ENCODE results near the gene APOBEC3B. TPM values are rescaled to one million over a fixed set of nuclear protein-coding genes. Genes with fewer than 3 reads are reported as not detected.
"Not testable (repeated sequence)": the region's sequence is repeated elsewhere in the genome, so short reads cannot be mapped to it uniquely, and the experiment has no call there.

Gene APOBEC3B
- total RNA-seq, 1 experiment from 2014 or later: 20.9 TPM

- DNase-seq (ENCODE audit: low read depth): no peak
Measured at GRCh38 chr22:38951734-38952133, 30.4 kb upstream of the APOBEC3B start.

DNA sequence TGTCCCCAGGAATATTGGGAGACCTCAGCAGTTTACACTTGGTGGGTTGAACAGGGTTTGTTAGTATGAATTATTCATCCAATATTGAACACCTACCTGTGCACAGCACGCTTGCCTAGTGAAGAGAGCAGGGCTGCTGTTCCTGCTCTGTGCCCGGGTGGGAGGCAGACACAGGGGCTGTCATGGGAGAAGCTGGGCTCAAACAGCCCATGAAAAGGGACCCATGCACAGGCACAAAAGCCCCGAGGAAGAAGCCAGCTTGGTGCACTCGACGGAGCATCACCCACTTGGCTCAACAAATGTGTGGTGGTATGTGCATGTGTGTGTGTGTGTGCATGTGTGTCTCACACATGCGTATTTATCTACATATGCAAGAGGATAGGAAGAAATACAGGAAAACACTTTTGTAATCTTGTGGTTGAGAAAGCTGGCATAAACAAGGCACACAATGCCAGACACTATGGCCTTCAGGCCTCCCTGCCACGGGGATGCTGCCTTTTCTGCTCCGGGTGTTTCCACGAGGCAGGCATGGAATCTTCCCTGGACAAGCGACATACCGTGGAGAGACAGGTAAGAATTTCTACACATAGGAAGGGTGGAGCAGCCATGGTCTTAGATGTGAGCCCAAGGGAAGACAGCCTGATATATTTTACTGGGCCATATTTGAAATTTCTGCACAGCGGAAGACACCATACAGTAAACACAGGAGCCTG is 29.7 kb upstream of the APOBEC3B start:
- DNase-seq (ENCODE audit: low read depth): no peak

DNA sequence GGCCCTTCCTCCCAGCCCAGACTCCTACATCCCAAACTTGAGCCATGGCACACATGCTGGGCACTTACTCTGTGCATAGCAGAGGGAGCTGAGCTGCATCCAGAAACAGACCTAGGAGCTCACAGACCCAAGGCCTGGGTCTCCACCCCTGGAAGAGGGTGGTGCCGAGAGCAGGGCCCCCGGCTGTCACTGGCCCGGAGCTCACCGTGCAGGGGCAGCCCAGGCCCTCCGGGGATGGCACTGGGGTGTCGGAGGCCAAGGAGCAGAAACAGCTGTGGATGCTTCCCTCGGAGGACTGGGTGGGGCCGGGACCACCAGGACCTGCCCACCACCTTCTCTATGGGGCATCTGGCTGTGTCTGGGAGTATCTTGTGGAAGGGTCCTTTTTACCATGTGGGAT is 29.1 kb upstream of the APOBEC3B start:
- no peak for DNase-seq (ENCODE audit: low read depth)

GRCh38 chr22:38953577-38954413 is 28.4 kb upstream of the APOBEC3B start:
- DNase-seq (ENCODE audit: low read depth): no peak

- no peak for DNase-seq (ENCODE audit: low read depth)
Measured at GRCh38 chr22:38954414-38955043, 27.6 kb upstream of the APOBEC3B start.

DNA sequence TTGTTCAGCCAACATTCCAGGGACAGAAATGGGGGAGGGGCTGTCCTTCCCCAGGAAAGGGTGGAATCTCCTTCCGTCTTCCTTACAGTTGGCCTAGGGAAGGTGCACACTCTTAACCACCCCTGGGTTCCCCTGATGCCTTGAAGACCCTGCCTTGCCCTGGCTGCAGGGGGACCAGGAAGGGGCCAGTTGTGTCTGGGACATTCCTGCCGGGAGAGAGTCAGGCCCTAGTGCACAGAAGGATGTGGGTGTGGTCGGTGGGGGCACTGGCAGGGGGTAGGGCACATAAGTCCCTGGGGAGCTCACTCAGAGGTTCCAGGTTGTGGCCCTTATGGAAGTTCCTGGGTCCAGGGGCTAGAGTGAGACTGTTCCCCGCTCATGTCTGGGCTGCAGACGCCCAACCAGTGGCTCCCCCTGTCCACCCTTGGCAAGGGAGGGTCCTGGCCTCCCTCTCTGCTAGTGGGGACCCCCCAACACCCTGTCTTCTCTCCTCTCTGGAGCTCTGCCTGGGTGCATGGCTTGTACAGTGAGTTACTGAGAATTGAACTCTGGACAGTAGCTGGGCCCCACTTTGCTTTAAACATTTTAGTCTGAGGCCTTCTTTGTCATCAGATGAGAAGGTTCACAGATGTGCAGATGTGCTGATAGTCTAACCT is 26.8 kb upstream of the APOBEC3B start:
- DNase-seq (ENCODE audit: low read depth): no peak

- DNase-seq (ENCODE audit: low read depth): no peak
Measured at GRCh38 chr22:38955926-38956325, 26.2 kb upstream of the APOBEC3B start.

DNA sequence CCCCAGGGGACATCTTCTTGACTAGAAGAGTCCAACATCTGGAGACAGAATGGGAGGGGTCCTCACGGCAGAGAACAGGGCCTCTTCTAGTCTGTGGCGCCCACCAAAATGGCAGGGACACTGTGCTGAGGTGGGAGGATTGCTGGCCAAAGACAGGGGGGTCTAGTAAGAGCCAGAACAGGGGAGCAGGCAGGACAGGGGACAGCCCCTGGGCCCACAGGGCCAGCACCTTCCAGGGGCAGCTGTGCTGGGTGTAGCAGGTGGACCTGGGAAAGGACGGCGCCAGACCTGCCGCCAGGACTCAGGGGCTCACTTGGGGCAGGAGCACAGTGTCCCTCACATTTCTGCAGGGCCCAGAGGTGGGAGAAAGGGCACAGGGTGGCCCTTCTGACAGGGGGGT is 25.6 kb upstream of the APOBEC3B start:
- DNase-seq (ENCODE audit: low read depth): no peak

DNA sequence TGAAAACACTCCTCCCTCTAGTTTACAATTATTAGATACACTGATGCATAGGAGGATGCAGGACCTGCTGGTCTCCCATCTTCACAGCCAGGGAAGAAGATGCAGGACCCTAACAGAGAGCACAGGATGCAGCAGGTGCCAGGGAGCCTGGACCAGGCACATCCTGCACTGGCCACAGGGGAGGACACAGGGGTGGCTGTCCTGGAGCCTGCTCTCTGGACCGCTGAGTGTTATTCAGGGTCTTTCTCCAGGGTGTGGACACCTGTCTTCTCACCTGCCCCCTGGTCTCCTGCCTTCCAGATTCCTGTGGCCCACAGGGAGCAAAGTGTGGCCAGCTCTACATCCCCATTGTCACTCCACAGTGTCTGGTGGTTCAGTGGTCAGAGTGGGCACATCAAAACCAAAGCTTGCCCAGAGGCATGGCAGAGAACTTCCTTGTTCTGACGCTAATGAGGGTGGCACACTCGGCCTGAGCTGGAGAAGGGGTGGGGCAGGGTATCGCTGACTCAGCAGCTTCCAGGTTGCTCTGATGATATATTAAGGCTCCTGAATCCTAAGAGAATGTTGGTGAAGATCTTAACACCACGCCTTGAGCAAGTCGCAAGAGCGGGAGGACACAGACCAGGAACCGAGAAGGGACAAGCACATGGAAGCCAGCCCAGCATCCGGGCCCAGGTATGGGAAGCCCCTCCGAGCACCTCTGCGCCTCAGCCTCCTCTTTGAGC is 24.9 kb upstream of the APOBEC3B start, which contains the start of gene APOBEC3A:
TSS of gene APOBEC3A (plus strand) at position 564 of the 725 bp plus-strand sequence. CDS start at position 647, 83 bp downstream.
- DNase-seq (ENCODE audit: low read depth): no peak

DNA sequence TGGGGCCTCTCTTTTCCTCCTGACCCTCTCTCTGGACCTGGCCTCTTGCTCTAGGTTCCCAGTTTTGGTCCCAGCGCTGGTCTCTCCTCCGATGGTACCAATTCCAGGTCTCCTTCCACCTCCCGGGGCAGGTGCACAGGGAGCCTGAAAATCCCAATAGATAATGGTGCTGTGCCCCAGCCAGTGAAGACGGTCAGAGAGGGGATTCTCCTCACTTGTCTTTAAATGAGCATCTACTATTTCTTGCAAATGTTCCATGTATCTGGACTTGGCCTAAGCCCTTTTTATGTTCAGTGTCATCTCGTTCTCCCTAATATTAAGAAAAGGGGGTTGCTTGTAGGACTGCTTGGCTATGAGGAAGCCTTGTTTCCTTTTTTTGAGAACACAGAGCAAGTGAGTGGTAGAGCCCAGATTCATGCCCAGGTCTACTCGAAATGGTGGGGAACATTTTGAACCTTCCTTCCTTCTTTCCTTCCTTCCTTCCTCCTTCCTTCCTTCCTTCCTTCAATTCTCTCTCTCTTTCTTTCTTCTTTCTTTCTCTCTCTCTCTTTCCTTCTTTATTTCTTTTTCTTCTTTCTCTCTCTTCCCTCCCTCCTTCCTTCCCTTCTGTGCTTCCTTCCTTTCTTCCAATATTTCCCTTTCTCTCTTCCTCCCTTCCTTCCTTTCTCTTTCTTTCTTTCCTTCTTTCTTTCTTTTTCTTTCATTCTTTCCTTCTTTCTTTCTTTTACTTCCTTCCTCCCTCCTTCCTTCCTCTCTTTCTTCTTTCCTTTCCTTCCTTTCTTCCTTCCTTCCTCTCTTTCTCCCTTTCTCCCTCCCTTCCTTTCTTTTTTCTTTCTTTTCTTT is 24.1 kb upstream of the APOBEC3B start:
- no peak for DNase-seq (ENCODE audit: low read depth)

GRCh38 chr22:38958651-38958943 is 23.6 kb upstream of the APOBEC3B start:
- DNase-seq (ENCODE audit: low read depth): not testable (repeated sequence)

DNA sequence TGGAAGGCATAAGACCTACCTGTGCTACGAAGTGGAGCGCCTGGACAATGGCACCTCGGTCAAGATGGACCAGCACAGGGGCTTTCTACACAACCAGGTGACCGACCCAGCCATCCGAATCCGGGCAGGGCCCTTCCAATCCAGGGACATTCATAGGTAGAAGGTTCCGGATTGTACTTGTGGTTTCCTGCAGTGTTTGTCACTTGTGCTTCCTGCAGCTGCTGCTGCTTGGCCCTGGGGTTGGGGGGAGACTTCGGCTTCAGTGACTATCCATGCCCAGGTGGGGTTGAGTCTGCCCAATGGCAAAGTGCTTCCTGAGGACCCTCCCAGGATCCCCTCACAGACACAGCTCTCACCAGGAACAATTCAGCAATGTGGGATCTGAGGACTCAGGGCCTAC is 22.6 kb upstream of the APOBEC3B start:
- no peak for DNase-seq (ENCODE audit: low read depth)

- DNase-seq (ENCODE audit: low read depth): not testable (repeated sequence)
Measured at GRCh38 chr22:38960673-38961072, 21.5 kb upstream of the APOBEC3B start.

- not testable (repeated sequence) for DNase-seq (ENCODE audit: low read depth)
Measured at GRCh38 chr22:38963291-38963738, 18.8 kb upstream of the APOBEC3B start.

GRCh38 chr22:38963872-38964271 is 18.3 kb upstream of the APOBEC3B start:
- DNase-seq (ENCODE audit: low read depth): no peak

DNA sequence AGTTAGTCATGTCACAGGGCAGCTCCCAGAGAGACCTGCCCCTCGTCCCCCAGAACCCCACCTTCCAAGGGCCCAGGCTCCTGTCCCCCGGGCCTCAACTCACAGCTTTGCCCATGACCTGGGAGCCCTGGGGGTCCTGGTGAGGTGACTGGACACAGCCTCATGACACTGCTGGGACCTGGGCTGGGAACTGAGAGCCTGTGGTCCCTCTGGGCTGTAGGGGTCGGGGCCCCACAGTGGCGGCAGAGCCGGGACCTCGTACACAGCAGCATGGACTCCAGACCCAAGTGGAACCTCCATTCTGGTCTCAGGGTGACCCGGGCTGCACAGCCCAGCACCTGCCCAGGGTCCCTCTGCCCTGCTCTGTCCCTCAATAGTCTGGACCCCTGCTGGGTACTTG is 17.8 kb upstream of the APOBEC3B start:
- DNase-seq (ENCODE audit: low read depth): no peak

- no peak for DNase-seq (ENCODE audit: low read depth)
Measured at GRCh38 chr22:38964989-38965388, 17.2 kb upstream of the APOBEC3B start.

- no peak for DNase-seq (ENCODE audit: low read depth)
Measured at GRCh38 chr22:38965614-38966379, 16.4 kb upstream of the APOBEC3B start.

DNA sequence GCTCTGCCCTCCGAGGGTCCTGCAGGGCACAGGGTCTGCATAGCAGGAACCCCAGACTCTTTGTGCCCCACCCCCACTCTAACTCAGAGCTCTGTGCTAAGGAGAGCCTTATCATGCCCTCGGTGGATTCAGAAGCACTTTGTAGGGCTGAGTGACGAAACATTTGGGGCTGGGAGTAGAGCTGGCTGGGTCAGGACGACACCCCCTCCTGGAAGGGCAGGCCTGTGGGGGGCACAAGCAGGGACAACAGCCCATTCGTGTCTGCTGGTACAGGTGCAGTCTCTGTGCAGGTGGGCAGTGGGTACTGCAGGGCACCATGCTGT is 15.8 kb upstream of the APOBEC3B start:
- no peak for DNase-seq (ENCODE audit: low read depth)

- no peak for DNase-seq (ENCODE audit: low read depth)
Measured at GRCh38 chr22:38966942-38967341, 15.2 kb upstream of the APOBEC3B start.

All from RPMI7951 (cell line).